IPS-NIHi7 (cell line): ENCODE measurements around the gene TRIM38.
"Not testable (repeated sequence)": the region's sequence is repeated elsewhere in the genome, so short reads cannot be mapped to it uniquely, and the experiment has no call there.

Experiments used
- DNase-seq: peaks from one replicate; pipeline ENCODE4 v3.0.0; 2012; ENCODE audit warnings: mixed read lengths; ENCODE audit errors: extremely low spot score

Gene TRIM38, protein sequence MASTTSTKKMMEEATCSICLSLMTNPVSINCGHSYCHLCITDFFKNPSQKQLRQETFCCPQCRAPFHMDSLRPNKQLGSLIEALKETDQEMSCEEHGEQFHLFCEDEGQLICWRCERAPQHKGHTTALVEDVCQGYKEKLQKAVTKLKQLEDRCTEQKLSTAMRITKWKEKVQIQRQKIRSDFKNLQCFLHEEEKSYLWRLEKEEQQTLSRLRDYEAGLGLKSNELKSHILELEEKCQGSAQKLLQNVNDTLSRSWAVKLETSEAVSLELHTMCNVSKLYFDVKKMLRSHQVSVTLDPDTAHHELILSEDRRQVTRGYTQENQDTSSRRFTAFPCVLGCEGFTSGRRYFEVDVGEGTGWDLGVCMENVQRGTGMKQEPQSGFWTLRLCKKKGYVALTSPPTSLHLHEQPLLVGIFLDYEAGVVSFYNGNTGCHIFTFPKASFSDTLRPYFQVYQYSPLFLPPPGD

DNA sequence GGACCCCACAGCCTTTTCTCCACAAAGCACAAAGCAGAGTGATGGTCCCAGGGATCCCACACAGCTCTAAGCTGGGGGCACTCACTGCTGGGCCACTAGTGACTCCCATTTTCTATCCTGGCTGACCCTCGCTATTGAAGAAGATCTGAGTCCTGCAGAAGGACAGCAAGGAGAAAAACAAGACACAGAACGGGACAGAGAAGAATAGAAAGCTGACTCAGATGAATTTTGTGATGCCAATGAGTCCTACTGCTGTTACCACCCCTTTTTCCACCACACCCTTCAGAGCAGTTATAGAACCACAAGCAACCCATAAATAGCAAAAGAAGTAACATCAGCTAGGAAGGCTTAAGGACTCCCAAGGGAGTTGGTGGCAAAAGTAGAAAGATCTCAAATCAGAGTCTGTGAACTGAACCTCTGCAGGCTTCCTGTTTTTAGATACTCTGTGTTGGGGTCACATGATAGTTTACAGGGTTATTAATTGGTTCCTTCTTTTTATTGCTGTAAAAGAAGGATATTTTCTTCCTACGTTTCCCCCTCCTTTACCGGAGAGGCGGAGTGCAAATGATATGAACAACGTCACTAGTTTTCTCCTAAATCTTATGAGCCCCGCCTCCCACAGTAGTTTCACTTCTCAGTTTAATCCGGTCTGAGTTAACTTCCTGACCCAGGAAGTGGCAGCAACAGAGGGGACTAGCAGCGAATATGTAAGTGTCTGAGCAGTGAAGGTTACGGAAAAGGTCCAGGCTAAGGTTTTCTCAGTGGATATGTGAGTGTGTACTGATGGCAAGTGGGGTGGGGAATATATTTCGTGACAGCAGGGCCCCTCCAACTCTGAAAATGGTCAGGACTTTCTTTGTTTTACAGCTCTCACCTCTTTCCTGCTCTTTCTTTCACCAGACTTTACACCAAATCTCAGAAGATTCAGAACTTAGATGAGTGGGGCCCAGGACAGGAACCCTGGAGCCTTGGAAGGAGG, at the start of gene TRIM38:
Gene TRIM38 (plus strand): TSS at position 654 of the 979 bp plus-strand sequence. CDS start 3,721 bp downstream, outside the sequence.
- DNase-seq, result peak; percentile 38

DNA sequence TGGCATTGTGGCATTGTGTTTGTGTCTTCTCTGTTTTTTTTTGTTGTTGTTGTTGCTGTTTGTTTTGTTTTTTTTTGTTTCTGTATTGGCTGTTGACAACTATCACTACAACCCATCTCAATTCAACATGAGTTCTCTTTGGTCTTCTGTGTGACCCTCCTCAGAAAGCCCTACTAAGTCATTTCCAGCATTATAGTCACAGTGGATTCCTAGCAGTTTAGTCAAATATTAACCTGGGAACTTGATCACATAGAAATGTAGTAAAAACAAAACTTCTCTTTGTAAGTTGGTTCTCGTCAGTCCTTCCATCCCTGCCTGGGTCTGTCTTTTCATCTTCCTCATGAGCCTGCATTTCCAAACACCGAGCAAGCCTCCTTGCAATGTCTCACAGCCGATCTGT, 48.9 kb upstream of the TRIM38 start:
- no peak for DNase-seq

GRCh38 chr6:25916330-25916729, 46.3 kb upstream of the TRIM38 start:
- no peak for DNase-seq

DNA sequence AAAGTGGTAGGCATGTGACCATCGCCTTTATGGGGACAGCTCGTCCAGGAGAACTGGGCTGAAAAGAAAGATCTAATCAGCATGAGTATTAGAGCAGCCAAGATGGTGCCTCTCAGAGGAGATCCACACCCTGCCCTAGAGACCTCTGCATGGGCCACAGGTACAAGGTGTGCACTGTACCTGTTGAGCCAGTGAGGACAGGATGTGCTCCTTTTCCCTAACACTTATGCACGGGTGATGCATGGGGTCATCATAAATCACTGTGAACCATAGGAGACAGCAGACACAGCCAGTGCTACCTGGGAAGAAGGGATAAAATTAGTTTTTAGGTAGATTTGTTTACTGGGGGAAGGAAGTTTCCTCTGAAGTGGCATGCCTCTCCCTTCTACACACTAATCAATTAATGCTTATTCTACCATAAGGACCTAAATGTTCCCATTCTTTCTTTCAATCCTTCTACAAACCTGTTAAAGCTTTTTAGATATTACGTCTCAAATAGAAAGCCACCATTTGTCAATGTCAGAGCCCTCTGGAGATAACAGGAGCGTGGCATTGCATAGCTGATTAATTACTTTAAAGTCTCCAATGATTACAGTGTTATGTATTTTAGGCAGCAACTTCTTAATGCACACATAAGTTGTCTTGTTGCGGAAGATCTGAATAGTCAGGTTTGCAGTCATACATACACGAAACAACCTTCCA, 45.7 kb upstream of the TRIM38 start:
- no peak for DNase-seq

DNA sequence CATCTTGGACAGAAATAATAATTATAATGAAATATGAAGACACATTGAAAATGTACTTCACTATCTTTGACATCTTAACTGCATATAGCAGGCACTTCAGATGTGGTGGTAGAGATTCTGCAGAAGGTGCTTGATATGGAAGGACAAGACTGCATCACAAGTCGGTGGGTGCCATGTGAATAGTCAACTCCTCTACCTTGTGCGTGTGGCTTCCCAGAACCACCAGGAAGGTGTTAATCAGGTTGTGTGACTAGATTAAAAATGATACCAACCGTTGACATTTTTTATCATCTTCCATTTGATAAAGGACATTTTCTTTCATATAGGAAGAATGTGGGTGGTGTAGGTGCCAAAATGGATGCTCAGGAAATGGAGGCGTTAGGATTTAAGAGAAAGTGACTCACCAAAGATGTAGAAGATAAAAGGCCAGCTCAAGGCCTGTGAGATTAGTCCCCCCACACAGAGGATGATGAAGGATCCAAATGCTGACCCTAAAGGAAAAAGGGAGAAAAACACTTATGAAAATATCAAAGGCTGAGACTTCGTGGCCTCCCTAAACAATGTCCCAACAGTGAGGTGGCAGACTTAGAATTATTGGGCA, 44.4 kb upstream of the TRIM38 start:
- no peak for DNase-seq

- no peak for DNase-seq
Measured at GRCh38 chr6:25919657-25920056, 42.9 kb upstream of the TRIM38 start.

GRCh38 chr6:25921525-25922203, 40.9 kb upstream of the TRIM38 start:
- no peak for DNase-seq

DNA sequence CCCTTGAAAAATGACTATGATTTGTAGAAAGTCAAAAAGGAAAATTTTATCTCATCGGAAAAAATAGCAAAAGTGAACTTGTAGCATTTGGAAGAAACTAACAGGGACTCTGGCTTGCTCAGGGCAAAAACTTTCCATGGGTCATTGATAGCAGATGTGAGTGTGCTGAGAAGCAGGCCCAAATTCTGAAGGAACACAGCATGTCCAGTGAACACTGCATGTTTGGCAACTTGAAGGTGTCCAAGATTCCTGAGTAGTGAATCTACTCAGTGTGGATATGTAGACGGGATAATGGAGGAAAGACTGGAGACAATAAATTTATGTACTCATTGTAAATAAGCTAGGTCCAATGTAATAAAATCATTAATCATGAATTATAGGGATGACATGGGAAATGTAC, 40.3 kb upstream of the TRIM38 start:
- no peak for DNase-seq

DNA sequence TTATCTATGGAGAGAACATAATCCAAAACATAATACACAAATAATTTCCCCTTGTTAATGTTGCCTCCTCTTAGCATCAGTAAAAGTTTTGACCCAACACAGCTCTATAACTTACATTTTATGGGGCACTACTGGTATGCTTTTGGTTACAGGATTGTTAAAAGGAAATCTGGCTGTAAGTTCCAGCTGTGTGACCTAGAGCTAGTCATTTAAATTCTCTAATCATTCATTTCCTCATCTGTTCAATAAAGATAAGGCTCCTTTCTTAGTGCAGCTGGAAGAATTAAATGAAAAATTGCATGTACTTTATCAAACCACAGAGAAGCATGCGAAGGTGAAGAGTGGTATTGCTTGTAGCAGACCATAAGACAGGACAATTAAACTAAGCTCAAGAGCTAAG, 36.7 kb upstream of the TRIM38 start:
- DNase-seq, result no peak

DNA sequence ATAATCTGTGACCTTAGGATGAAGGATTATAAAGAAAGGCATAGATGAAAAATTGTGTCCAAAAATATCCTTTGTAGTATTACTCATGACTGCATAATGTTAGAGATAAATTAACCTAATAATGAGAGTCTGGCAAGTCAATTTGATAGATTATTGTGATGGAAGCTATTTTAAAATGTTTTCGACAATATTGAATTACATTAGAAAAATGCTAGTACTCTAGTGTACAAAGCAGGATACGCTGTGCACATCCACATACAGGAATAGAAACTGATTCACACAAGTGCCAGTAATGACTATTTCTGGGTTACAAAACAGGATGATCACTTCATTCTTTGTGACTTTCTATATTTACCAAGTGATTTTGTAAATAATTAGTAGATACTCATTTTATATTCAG, 35.4 kb upstream of the TRIM38 start:
- no peak for DNase-seq

- DNase-seq, result no peak
Measured at GRCh38 chr6:25927756-25928216, 34.8 kb upstream of the TRIM38 start.

- no peak for DNase-seq
Measured at GRCh38 chr6:25928562-25929324, 33.9 kb upstream of the TRIM38 start.

- not testable (repeated sequence) for DNase-seq
Measured at GRCh38 chr6:25929785-25930184, 32.8 kb upstream of the TRIM38 start.

- DNase-seq, result no peak
Measured at GRCh38 chr6:25930532-25931410, 31.8 kb upstream of the TRIM38 start, which contains the start of gene SLC17A2. Gene SLC17A2, minus strand, starts transcription at chr6:25930691. Its CDS starts 4,895 bp downstream, at chr6:25925796.

GRCh38 chr6:25931411-25931709, 31.2 kb upstream of the TRIM38 start:
- no peak for DNase-seq

GRCh38 chr6:25934156-25934555, 28.4 kb upstream of the TRIM38 start:
- no peak for DNase-seq

DNA sequence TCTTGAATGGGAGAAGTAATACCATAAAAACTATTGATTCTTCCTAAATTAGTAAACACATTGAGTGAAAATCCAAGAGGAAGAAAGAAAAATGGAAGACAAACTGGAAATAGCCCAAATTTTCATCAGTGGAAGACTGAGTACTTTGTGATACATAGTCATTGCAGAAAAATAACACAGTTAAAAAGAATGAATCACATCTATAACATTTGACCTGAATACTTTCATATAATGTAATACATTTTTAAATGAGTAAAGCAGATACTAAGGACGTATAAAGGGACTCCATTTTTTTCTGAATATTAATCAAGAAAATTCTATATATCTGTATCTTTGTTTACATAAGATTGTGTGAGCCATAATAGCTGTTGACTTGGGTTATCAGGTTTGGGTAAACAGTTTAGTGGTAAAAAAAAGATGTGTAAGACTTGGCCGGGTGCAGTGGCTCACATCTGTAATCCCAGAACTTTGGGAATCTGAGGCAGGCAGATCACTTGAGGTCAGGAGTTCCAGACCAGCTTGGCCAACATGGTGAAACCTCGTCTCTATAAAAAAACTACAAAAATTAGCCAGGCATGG, 27.8 kb upstream of the TRIM38 start:
- no peak for DNase-seq

DNA sequence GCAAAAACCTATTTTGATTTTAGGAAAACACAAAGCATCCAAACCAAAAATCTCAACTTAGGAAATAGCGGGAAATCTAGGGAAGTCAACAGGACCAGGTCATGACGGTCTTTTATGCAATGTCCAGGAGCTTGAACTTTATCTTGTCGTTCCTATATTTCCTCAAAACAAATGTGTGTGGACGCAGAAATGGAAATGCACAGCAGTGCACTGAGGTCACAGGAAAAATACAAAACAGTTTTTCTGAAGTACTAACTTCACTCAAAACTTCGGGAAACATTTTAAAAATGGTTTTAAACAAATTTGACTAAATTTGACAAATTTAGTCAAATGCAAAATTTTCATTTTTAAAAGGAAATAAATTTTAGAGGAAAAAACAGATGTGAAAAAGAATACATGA, 26.6 kb upstream of the TRIM38 start:
- no peak for DNase-seq

GRCh38 chr6:25939593-25939992, 23.0 kb upstream of the TRIM38 start:
- DNase-seq, result no peak
